Fibroblast of villous mesenchyme (primary cell): ENCODE measurements around the gene SHROOM3. TPM values are rescaled to one million over a fixed set of nuclear protein-coding genes. Genes with fewer than 3 reads are reported as not detected.

ENCODE experiments used
- DNase-seq: peaks from one replicate; pipeline ENCODE4 v3.0.0-alpha.2; 2010; ENCODE audit warnings: low read depth
- H3K4me3 ChIP-seq: 2 replicates; pipeline ENCODE4 v1.5.1; 2011; ENCODE audit warnings: low read depth, mild to moderate bottlenecking, low read length
- total RNA-seq: library from RNA; depleted of rRNA; stranded (reverse); fragments of >200 nt; gene quantifications from 2 replicates; pipeline ENCODE4 v1.2.3, GENCODE V29; 2012
- TF ChIP-seq, protein P1 (sequence below): IDR thresholded peaks from 2 replicates; pipeline ENCODE4 v1.5.1; 2012; ENCODE audit warnings: low read depth, mild to moderate bottlenecking, low read length; ENCODE audit not compliant: insufficient read depth

The SHROOM3 gene
- total RNA-seq, 1 donor: 27.6 TPM

DNA sequence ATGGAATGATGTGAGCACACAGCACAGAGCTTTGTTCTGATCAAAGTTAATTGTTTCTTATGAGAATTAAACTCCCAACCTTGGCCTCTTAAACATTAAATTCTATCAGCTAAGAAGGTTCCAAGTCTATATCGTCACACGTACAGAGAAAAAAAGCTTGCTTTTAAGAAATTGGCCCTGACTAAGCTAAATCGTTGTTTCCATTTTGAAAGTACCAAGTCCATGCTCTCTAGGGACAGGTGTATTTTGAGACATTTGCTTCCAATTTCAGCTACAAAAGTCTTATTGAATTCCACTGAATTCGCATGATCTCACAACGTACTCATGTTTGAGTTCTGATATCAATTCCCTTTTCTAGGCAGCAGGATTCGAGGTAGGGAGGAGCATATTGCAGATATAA, 157.4 kb downstream of the SHROOM3 start:
- TF ChIP-seq, protein P1, sequence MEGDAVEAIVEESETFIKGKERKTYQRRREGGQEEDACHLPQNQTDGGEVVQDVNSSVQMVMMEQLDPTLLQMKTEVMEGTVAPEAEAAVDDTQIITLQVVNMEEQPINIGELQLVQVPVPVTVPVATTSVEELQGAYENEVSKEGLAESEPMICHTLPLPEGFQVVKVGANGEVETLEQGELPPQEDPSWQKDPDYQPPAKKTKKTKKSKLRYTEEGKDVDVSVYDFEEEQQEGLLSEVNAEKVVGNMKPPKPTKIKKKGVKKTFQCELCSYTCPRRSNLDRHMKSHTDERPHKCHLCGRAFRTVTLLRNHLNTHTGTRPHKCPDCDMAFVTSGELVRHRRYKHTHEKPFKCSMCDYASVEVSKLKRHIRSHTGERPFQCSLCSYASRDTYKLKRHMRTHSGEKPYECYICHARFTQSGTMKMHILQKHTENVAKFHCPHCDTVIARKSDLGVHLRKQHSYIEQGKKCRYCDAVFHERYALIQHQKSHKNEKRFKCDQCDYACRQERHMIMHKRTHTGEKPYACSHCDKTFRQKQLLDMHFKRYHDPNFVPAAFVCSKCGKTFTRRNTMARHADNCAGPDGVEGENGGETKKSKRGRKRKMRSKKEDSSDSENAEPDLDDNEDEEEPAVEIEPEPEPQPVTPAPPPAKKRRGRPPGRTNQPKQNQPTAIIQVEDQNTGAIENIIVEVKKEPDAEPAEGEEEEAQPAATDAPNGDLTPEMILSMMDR: no peak
- DNase-seq: no peak
- no peak overlapping the region for H3K4me3 ChIP-seq

DNA sequence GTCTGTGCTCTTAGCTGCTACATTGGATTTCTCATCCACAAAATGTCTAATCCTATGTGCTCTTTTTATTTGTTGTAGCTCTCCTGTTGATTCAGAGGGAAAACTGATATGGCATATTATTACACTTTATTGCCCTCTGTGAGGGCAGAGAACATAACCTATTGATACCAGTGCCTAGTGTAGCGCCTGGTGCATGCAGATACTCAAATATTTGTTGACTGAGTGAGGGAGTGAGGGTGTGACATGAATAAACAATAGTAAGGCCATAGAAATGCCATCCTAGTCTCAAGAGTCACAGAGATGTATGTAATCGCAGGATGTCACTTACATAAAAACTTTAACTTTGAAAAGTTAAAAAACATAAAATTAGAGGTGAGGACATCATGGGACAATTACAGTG, 159.1 kb downstream of the SHROOM3 start:
- TF ChIP-seq, protein P1: no peak
- H3K4me3 ChIP-seq: no peak overlapping the region
- DNase-seq: no peak

DNA sequence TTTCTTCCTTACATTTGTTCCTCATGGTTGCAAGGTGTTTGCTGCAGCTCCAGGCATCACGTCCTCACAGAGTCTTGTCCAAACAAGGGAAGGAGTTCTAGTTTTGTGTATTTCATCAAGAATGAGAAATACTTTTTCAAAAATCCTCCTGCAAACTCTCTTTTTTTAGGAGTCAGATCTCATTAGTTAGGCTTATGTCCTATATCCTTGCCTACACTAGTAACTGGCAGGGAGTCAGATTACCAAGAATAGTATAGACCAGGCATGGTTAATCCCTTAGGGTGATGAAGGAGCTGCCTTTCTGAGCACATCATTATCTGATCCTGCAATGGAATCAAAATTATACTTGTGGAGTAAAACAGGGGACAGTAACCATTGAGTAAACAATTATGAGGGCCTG, 160.4 kb downstream of the SHROOM3 start:
- no peak for DNase-seq
- TF ChIP-seq, protein P1: no peak
- H3K4me3 ChIP-seq: no peak overlapping the region

DNA sequence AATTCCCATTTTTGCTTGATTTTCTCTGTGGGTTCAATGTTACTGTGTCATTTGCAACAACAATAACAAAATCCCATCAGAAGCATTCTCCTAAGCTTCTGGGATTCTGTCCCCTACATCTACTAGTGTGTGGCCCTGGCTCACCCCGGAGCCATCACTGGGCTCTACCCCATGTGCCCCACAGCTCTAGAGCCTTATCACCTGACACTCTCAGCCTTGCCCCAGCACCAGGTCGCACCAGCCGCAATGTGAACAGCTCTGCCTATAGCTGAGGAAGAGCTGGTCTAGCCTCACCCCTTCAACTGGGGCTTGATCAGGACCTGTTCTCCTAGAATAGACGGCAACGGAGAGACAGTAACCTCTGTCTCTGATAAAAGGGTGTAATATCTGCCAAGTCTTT, 161.7 kb downstream of the SHROOM3 start:
- DNase-seq: no peak
- TF ChIP-seq, protein P1: no peak

DNA sequence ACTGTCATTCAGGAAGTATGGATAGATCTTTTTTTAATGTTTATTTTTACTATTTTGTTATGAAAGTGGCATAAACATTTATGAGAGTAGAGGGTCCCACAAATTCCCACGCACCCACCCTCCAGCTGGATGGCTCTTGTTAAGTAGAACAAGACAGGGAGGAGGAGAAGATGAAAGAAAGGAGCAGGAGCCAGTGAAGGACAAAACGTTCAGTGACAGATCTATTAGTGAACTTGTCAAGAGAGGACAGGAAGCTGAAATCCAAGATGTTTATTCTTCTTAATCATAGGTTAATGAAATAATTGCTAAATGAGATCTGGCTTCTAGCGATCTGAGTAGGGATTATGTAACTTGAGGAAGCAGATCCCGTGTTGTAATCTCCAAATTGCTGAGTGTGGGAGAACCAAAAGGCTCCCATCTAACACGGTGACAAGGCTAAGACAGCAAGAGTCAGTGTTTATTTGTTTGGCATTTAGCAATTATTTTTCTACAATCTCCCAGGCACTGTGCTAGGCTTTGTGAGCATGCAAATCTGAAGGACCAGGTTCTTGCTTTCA, 162.5 kb downstream of the SHROOM3 start:
- peak; percentile 57 for DNase-seq

More for the DNA sequence above, 161.7 kb downstream of the SHROOM3 start:
- no peak overlapping the region for H3K4me3 ChIP-seq

DNA sequence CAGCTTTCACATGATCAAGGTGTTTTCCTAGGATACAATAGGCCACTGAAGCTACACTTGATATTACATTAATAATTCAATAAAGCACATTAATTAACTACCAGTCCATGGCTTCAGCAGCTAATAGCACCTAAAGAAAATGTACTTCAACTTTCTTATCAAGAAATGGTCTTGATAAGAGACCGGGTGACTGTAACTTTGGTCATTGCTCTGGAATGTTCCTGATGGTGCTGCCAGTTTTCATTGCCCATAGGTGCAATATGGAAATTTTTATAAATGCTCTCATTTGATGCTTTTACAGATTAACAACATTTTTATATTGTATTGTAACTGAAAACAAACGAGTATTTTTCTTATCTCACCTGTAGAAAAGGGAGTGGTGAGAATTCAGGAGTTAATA, 165.4 kb downstream of the SHROOM3 start:
- DNase-seq: no peak
- H3K4me3 ChIP-seq: no peak overlapping the region
- TF ChIP-seq, protein P1: no peak

More for the DNA sequence above, 162.5 kb downstream of the SHROOM3 start:
- no peak overlapping the region for H3K4me3 ChIP-seq
- TF ChIP-seq, protein P1: no peak

DNA sequence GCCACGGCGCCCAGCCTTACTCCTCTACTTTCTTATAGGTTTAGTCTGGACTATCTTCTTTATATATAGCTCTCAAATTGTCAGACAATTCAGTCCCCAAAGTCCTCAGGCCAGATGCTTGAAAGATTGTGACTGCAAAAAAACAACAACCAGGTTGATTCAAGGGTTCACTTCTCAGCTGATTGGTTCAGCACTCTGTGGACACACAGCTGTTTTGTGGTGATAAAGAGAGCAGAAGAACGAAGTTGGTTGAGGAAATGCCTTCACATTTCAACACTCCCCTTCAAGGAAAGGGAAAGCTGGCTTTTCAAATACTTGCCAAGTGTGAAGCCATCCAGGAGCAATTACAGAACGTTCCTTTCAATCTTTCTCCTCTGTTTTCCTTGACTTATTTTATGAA, 166.8 kb downstream of the SHROOM3 start:
- TF ChIP-seq, protein P1: no peak
- peak; percentile 78 for DNase-seq

More for the DNA sequence above, 166.8 kb downstream of the SHROOM3 start:
- no peak overlapping the region for H3K4me3 ChIP-seq
